Endothelial cell of umbilical vein (primary cell): ENCODE measurements around the gene HLA-DMA.

ENCODE experiments used
- EZH2 ChIP-seq: IDR thresholded peaks from 2 replicates; pipeline ENCODE4 v1.6.1; 2012; ENCODE audit warnings: borderline replicate concordance, low read depth, mild to moderate bottlenecking, moderate library complexity, low read length, inconsistent platforms; ENCODE audit not compliant: severe bottlenecking
- FOS ChIP-seq: IDR thresholded peaks from 2 replicates; pipeline ENCODE4 v1.6.1; 2011; ENCODE audit warnings: mild to moderate bottlenecking, low read length, moderate library complexity, borderline replicate concordance; ENCODE audit not compliant: insufficient read depth
- GATA2 ChIP-seq: IDR thresholded peaks from 2 replicates; pipeline ENCODE4 v1.7.0; 2011; ENCODE audit warnings: low read depth, mild to moderate bottlenecking, moderate library complexity, mixed read lengths, low read length; ENCODE audit not compliant: insufficient read length, insufficient read depth
- JUN ChIP-seq: IDR thresholded peaks from 2 replicates; pipeline ENCODE4 v1.6.1; 2011; ENCODE audit warnings: borderline replicate concordance, low read depth; ENCODE audit not compliant: insufficient read length, insufficient read depth
- MYC ChIP-seq: IDR thresholded peaks from one replicate; pipeline ENCODE4 v1.6.1; 2011; ENCODE audit warnings: mild to moderate bottlenecking, low read depth, low read length
- POLR2A ChIP-seq: IDR thresholded peaks from 2 replicates; pipeline ENCODE4 v1.6.1; 2012; ENCODE audit warnings: low read depth, mild to moderate bottlenecking, control low read depth, low read length
- POLR2AphosphoS5 ChIP-seq: IDR thresholded peaks from 2 replicates; pipeline ENCODE4 v1.6.1; 2012; ENCODE audit warnings: low read depth, mild to moderate bottlenecking, control low read depth, low read length, moderate library complexity; ENCODE audit not compliant: insufficient read depth
- TF ChIP-seq, protein P1 (sequence below), 2 donors: IDR thresholded peaks; 1 replicate in 1 of 2; 2 replicates in 1 of 2; pipeline ENCODE4 v1.5.1; 2011; ENCODE audit warnings: low read length in 2 of 2, mild to moderate bottlenecking in 2 of 2, moderate library complexity in 2 of 2, control low read depth in 1 of 2, inconsistent platforms in 1 of 2, low read depth in 1 of 2; ENCODE audit not compliant: insufficient read depth in 1 of 2; ENCODE audit errors: extremely low read depth in 1 of 2
- TF ChIP-seq, protein P2 (sequence below): IDR thresholded peaks from 2 replicates; pipeline ENCODE4 v1.6.1; 2011; ENCODE audit not compliant: insufficient read depth, insufficient read length

DNA sequence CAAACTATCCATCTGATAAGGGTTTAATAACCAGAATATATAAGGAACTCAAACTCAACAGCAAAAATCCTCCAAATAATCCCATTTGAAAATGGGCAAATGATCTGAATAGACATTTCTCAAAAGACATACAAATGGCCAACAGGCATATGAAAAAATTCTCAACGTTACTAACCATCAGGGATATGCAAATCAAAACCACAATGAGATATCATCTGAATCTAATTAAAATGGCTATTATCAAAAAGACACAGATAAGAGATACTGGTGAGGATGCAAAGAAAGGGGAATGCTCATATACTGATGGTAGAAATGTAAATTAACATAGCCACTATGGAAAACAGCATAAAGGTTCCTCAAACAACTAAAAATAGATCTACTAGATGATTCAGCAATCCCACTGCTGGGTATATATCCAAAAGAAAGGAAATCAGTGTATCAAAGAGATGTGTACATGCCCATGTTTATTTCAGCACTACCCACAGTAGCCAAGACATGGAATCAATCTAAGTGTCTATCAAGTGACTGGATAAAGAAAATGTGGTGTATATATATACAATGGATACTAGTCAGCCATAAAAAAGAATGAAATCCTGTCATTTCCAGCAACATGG lies 9.4 kb upstream of the HLA-DMA start:
- TF ChIP-seq, protein P1, sequence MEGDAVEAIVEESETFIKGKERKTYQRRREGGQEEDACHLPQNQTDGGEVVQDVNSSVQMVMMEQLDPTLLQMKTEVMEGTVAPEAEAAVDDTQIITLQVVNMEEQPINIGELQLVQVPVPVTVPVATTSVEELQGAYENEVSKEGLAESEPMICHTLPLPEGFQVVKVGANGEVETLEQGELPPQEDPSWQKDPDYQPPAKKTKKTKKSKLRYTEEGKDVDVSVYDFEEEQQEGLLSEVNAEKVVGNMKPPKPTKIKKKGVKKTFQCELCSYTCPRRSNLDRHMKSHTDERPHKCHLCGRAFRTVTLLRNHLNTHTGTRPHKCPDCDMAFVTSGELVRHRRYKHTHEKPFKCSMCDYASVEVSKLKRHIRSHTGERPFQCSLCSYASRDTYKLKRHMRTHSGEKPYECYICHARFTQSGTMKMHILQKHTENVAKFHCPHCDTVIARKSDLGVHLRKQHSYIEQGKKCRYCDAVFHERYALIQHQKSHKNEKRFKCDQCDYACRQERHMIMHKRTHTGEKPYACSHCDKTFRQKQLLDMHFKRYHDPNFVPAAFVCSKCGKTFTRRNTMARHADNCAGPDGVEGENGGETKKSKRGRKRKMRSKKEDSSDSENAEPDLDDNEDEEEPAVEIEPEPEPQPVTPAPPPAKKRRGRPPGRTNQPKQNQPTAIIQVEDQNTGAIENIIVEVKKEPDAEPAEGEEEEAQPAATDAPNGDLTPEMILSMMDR (IDR thresholded peaks at IDR 0.05; ENCODE audit: extremely low read depth in 1 of 2, insufficient read depth in 1 of 2, low read depth in 1 of 2, low read length in 2 of 2) = no peak
- TF ChIP-seq POLR2A = no peak
- no peak for TF ChIP-seq POLR2AphosphoS5
- no peak for TF ChIP-seq EZH2
- TF ChIP-seq, protein P2, sequence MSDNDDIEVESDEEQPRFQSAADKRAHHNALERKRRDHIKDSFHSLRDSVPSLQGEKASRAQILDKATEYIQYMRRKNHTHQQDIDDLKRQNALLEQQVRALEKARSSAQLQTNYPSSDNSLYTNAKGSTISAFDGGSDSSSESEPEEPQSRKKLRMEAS = no peak
- TF ChIP-seq JUN = no peak
- TF ChIP-seq FOS = no peak
- no peak for TF ChIP-seq MYC
- TF ChIP-seq GATA2 = no peak
